Sciatic nerve (tissue), 2 donors: ENCODE measurements around the gene DPH7. TPM values are rescaled to one million over a fixed set of nuclear protein-coding genes. Genes with fewer than 3 reads are reported as not detected.
"Not testable (repeated sequence)": the region's sequence is repeated elsewhere in the genome, so short reads cannot be mapped to it uniquely, and the experiment has no call there.

Experiments
- ATAC-seq: fragments of 200-7000 bp; cut with Tn5 transposase; one replicate; pipeline ENCODE4 v1.9.1; 2020; ENCODE audit warnings: mild to moderate bottlenecking, moderate library complexity
- DNase-seq: peaks from one replicate; pipeline ENCODE4 v3.0.0-alpha.2; 2020; ENCODE audit warnings: low spot score
- intact Hi-C: fragments of 100-400 bp; cut with DNase I; formaldehyde crosslinking; loops from one replicate; pipeline ENCODE4 v1.14.2; 2022
- total RNA-seq: library from RNA; stranded (reverse); fragmentation: NEBNext Ultra II Directional; extraction: Animal tissue kit (Norgen Biotek cat#: 25700); gene quantifications from one replicate; pipeline ENCODE4 v1.2.1, GENCODE V29; 2021
- donor health status: DM: no; HTN: no; CAD: no.
- donor health status: DM: no; HTN: no; CAD: no.

The DPH7 gene
- total RNA-seq, result 33.1 TPM

DNA sequence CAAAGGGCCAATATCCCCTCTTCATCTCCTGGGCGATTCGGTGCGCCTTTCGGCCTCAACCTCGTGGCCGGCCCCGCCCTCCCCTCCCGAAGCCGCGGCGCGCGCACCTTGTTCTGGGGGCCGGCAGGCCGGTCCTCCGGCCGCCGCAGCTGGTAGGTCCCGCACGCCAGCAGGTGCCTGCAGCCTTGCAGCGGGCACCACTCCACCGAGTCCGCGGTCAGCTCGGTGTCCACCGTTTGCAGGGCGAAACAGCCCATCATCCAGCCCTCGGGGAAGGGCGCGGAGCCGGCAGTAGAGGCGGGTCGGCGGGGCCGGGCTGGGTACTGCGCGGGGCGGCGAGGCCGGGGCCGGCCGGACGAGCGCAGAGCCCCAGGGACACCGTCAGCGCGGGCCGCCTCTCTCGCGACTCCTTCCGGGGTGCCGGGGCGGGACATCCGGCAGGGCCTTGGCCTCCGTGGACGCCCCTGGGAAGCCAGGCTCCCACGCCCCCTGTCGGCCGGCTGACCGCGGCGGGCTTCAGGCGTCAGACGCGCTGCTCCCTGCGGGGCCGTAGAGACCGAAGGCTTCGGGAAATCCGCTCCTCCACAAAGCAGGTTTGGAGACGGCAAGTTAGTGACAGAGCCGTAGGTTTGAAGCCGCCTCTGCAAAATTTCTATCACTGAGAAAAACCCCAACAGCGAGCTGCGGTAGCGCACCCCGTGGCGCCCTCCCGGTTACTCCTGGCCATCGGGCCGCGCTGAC is at the start of gene DPH7:
TSS of gene DPH7 (minus strand) at position 408 of the 741 bp plus-strand sequence. CDS start at position 260, 148 bp downstream.
- intact Hi-C loops, result no loop called here
- DNase-seq, result peak; percentile 98
- peak; percentile 97 for ATAC-seq

DNA sequence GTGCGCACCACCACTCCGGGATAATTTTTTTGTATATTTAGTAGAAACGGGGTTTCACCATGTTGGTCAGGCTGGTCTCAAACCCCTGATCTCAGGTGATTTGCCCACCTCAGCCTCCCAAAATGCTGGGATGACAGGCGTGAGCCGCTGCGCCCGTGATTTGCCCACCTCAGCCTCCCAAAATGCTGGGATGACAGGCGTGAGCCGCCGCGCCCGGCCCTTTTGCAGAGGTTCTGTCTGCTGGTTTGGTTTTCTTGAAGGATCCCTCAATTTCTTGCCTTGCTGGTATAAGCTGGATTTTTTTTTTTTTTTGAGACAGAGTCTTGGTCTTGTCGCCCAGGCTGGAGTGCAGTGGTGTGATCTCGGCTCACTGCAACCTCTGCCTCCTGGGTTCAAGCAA is 48.7 kb upstream of the DPH7 start:
- ATAC-seq, intact Hi-C loops: not testable (repeated sequence)
- peak; percentile 47 for DNase-seq

DNA sequence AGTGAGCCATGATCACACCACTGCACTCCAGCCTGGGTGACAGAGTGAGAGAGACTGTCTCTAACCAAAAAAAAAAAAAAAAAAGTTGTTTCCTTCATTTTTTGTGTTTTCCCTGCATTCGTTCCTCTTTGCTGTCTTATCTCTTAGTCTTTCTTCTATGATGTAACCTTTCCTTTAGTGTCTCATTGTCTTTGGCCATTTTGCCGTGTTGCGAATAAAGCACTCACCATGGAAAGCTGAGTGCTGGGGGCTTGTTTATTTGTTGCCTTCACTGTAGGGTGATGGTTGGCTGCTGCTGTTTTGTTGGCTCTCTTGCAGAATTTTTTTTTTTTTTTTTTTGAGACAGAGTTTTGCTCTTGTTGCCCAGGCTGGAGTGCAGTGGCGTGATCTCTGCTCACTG is 47.7 kb upstream of the DPH7 start:
- intact Hi-C loops, result no loop called here
- ATAC-seq (no peak), DNase-seq (no peak)

DNA sequence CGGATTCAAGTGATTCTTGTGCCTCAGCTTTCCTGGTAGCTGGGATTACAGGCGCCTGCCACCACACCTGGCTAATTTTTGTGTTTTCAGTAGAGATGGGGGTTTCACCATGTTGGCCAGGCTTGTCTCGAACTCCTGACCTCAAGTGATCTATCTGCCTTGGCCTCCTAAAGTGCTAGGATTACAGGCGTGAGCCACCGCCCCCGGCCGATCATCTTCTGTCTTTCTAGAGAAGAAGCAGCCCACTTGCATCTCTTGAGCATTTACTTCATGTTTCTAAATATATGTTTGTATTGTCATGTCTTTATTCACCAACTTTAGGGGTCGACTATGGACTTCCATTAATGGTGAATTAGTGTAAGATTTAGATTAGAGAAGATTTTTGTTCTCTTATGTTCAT is 43.5 kb upstream of the DPH7 start:
- ATAC-seq, intact Hi-C loops: not testable (repeated sequence)
- peak; percentile 28 for DNase-seq

DNA sequence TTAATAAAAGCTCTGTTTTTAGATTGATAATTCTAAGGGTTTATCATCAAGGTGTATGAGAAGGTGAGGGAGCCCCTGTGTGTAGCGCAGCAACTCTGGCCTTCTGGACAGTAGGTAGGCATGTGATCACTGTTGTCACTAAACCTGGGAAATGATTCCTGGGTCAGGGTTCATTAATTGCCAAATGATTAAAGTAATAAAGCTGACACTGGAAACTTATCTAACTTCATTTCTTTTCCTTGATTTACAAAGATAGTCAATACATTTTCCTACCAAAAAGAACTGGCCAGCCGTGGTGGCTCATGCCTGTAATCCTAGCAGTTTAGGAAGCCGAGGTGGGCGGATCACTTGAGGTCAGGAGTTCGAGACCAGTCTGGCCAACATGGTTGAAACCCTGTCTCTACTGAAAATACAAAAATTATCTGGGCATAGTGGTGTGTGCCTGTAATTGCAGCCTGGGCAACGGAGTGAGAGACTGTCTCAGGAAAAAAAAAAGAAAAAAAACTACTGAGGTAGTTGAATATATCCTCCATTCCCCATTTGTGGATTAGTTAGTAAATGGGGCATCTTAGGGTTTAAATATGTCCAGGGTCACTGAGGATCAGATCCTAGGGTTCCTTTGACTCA is 42.5 kb upstream of the DPH7 start:
- DNase-seq, result no peak
- ATAC-seq, result no peak
- intact Hi-C loops, result no loop called here

DNA sequence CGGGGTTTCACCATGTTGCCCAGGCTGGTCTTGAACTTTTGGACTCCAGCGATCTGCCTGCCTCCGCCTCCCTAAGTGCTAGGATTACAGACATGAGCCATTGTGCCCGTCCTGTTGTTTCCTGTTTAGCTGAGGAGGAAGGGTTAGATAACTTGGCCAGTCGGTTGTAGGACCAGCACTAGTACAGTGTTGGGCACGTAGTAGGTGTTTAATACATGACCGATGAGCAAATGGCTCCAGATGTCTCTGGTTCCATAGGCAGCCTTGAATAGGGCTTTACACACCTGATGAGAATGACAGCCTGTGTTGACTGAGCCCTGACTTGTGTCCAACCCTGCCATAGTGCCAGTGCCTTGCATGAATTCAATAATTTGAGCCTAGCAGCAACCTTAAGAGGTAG is 41.9 kb upstream of the DPH7 start:
- DNase-seq (peak; percentile 26), ATAC-seq (no peak)
- intact Hi-C loops, result no loop called here

DNA sequence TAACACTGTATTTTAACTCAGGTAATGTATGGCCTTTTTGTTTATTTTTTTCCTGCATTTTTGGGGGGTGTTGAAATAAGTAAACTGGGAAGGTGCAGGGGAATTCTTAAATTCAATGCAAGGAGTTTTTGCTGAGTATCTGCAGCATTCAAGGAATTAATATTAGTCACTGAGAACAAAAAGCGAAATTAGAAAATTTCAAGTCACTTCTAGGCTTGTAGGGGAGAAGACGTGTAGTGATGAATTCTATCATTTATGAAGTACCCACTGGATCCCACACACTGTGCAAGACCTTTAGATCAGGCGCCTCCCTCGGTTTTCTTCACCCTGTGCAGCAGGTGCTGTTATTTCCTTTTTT is 41.3 kb upstream of the DPH7 start:
- intact Hi-C loops, result no loop called here
- DNase-seq (no peak), ATAC-seq (no peak)

DNA sequence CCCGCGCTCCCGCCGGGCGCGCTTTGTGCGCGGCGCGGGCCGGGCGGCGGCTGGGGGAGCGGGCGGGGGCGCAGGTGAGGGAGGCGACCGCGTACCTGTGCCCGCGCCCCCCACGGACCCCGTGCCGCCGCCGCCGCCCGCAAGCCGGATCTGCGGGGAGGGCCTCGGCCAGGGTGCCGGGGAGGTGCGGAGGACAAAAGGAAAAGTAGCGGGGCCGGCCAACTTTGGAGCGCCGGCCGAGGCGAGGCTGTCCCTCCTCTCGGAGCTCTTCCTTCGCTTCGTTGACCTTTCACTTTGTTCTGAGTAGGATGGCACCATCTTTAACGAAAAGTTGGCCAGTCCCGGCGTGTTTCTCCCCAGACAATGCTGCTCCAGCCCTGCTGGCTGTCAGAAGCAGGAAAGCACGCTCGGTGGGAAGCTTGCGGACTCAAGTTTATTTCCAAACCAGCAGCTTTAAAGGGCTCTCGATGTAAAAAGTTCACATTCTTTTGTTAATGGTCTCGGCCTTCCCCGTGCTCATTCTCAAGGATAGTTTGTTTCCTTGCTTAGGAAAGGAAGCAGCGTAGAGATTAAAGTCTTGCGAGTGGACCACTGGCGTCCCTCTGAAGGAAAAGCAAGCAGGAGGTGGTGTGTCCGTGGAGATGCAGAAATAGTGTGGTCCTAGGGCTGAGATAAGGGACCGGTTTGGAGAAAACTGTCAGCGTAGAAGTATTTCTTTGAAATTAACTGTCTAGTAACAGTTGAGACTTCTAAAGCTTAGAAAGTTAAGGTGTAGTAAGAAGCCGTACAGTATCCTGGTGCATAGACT is 40.7 kb upstream of the DPH7 start:
- DNase-seq, result peak; percentile 69
- intact Hi-C loops, result no loop called here

DNA sequence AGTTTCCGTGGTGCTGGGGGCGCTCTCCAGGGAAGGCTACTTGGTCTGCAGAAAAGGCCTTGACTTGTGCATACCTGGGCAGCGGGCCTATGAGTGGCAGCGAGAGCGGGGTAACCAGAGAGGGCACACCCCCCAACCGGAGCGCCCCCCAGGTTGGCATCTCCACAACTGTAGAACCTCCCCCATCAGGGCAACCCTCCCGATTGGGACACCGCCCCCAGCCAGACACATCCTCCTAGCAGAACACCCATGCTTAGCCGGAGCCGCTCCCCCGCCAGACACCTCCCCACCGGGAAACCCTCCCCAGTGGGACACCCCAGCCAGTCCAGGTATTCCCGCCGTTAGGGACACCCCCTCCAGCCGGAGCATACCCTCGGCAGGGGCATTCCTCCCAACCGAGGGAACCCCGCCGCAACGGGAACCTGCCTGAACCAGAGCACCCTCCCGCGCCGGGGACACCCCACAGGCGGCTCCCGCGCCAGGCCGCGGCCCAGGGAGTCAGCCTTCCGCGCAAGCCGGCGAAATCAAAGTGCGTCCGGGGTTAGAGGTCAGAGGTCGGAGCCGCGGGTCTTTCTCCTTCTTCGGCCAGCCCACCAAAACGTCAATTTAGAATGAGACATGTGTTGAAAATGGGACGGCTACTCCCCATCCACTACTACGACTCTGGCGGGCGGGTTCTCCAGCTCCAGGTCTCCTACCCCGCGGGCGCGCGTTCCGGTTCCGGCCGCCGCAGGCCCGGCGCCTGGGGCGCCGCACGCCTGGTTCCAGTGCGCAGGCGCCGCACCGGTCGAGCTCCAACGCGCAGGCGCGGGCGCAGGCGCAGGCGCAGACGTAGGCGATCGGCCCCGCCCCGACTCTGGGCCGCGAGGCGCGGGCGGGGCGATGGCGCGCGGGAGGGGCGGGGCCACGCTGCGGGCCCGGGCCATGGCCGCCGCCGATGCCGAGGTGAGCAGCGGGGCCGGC is 39.7 kb upstream of the DPH7 start, which contains the start of gene EHMT1:
TSS of gene EHMT1 (plus strand) at position 901 of the 963 bp plus-strand sequence. CDS start at position 925, 24 bp downstream.
- ATAC-seq, result peak; percentile 92
- intact Hi-C loops, result no loop called here
- peak; percentile 91 for DNase-seq

More for the DNA sequence above, 40.7 kb upstream of the DPH7 start:
- ATAC-seq, result peak; percentile 27

DNA sequence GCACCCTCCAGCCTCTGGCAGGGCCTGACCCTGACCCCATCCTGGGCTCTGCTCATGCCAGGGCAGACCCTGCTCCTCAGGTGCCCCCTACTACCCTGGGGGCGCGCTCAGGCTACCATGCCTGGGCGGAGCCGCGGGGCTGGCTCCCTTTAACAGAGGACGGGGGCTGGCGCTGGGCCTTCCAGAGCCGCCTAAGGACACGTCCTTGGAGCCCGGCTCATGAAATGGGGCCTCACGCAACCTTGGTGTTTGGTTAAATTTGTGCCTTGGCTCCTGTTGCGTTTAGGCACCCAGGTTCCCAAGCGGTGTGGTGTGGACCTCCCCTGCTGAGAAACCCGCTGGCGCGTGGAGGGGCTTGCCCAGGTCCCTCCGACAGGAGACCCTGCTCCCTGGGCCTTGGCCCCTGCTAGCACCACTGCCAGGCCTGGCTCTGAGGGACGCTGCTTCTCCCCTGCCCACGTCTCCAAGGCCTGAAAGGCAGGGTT is 36.7 kb upstream of the DPH7 start:
- DNase-seq (no peak), ATAC-seq (no peak)
- intact Hi-C loops, result no loop called here

DNA sequence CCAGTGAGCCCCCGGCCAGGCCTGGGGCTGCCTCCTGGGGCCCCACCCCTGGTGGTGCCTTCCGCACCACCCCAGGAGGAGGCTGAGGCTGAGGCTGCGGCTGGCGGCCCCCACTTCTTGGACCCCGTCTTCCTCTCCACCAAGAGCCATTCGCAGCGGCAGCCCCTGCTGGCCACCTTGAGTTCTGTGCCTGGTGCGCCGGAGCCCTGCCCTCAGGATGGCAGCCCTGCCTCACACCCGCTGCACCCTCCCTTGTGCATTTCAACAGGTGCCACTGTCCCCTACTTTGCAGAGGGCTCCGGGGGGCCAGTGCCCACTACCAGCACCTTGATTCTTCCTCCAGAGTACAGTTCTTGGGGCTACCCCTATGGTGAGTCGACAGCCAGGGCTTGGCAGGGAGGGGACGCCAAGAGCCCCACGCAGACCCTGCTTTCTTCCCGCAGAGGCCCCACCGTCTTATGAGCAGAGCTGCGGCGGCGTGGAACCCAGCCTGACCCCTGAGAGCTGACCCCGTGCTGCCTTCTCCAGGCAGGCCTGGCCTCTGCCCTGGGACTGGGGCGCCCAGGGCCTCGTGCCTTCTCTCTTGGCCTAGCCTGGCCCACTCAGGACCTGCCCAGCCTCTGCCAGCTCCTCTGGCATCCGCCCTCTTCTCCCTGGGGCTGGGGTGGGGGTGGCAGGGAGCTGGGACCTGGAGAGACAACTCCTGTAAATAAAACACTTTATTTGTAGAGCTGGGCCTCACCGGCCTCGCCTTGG is 36.1 kb upstream of the DPH7 start:
- no peak for ATAC-seq
- no peak for DNase-seq
- intact Hi-C loops, result no loop called here

DNA sequence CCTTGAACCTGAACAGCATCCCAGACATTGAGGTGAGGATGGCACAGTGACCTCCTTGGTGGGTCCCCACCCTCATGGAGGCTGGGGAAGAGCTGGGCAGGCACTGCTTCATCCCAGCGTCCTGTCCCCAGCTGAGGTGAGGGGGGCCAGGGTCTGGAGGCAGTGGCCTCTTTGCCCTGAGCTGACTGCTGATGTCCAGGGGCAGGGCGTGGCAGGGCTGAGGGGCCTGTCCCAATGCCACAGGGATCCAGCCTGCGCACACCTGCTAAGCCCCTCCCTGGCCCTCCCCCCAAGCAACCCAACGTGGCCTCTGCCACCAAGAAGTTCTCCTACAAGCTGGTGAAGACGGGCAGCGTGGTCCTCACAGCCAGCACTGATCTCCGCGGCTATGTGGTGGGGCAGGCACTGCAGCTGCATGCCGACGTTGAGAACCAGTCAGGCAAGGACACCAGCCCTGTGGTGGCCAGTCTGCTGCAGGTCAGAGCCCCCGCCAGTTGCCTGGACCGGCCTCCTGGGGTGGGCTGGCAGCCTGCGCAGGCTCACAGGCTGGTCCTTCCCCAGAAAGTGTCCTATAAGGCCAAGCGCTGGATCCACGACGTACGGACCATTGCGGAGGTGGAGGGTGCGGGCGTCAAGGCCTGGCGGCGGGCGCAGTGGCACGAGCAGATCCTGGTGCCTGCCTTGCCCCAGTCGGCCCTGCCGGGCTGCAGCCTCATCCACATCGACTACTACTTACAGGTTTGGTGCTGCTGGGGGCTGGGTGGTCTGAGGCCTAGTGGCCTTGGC is 35.2 kb upstream of the DPH7 start:
- intact Hi-C loops, result no loop called here
- ATAC-seq (no peak), DNase-seq (no peak)

DNA sequence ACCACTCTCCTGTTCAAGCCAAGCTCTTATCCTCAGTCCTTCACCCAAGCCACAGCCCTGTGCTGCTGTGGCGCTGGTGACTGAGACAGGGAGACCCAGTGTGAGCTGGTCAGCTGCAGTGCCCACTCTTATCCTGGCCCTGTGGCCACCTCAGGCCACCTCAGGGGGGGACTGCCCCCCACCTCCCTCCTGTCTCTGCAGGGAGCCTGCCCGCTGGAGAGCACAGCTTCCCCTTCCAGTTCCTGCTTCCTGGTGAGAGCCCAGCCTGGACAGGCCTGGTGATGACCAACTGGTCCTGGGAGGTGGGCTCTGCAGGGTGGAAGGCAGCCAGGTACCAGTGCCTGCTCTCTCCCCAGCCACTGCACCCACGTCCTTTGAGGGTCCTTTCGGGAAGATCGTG is 34.5 kb upstream of the DPH7 start:
- no peak for DNase-seq
- intact Hi-C loops, result no loop called here
- no peak for ATAC-seq

DNA sequence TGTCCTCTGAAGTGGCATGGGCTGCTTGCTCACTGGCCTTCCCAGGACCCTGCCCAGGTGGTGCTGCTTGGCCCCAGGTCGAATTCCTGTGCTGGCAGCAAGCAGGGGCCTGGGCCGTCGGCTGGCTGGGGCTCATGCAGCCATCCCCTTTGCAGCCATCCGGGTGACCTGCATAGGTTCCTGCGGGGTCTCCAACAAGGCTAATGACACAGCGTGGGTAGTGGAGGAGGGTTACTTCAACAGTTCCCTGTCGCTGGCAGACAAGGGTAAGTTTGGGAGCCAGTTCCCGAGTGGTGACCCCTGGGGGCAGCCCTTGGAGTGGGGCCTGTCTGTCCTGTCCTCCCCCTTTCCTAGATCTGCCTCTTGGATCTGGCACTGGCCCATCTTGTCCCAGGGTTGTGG is 34.0 kb upstream of the DPH7 start:
- intact Hi-C loops, result no loop called here
- DNase-seq (no peak), ATAC-seq (peak; percentile 4)

DNA sequence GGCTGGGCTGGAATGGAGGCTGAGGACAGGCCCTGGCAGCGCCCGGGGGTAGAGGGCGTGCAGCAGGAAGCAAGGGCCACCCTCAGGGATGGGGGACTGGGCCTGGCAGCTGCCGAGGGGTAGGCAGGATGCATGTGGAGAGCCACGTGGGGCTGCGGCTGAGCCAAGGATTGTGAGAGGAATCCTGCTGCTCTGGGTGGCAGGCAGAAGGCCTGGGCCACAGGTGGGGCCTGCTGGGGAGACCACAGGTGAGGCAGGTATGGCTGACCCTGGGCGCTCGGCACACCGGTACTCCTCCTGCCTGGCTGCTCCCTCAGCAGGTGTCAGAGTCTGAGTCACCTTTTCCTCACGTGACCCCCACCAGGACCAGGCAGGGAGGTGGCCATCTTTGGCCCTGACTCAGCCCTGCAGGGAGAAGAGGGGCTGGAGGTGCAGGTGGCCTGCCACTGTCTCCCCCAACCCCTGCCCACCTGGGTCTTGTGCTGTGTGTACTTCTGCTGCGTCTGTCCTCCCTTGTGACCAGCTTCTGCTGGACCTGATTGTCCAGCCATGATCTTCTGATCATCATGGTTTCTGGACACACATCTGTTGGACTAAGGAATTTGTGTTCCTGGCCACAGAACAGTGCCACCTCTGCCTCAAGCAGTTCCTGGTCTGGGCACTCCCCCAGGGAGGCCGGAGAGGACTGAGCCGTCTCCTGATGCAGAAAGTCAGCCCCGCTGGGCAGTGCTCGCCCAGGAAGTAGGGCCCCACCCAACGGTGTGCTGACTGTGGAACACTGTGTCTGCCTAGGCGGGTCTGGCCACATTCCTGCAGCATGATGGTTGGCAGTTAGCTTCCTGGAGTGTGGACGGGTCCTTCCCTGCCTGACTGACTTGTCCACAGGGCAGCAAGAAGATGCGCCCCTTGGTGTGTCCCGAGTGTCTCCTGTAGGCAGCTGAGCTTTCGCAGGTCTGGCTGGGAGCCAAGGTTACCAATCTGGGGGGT is 33.2 kb upstream of the DPH7 start:
- DNase-seq (no peak), ATAC-seq (peak; percentile 64)
- intact Hi-C loops, result no loop called here

DNA sequence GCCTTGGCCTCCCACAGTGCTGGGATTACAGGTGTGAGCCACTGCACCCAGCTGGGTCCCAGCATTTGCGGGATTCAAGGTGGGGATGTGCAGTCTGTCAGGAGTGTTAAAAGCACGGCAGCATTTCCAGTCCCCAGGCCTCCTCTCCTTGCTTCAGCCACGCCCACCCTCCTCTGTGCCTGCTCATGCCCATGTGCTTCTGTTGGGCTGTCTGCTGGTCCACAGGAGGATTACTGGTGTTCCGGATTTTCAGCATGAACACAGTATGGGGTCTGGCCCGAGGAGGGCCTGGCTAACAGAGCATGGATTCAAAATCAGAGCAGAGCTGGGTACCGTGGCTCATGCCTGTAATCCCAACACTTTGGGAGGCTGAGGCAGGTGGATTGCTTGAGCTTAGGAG is 32.2 kb upstream of the DPH7 start:
- intact Hi-C loops, result no loop called here
- ATAC-seq, result no peak
- no peak for DNase-seq
